BJ (cell line): ENCODE data around the gene XXYLT1. TPM values are rescaled to one million over a fixed set of nuclear protein-coding genes. Genes with fewer than 3 reads are reported as not detected.

Source experiments
- CTCF ChIA-PET: fragments of 350-600 bp; formaldehyde crosslinking; extraction: SDS; loops from one replicate; lab custom pipeline; 2021; ENCODE audit warnings: antibody characterized with exemption, inconsistent platforms; lab: Yijun Ruan, JAX
- POLR2A ChIA-PET: fragments of 300-600 bp; sonication (Branson Sonifier 250); formaldehyde crosslinking; extraction: SDS; loops from one replicate; lab custom pipeline; 2021; ENCODE audit warnings: antibody characterized with exemption; lab: Charles Lee
- DNase-seq: peaks from one replicate; pipeline ENCODE4 v3.0.0-alpha.2; 2011; ENCODE audit warnings: low read depth
- H3K27me3 ChIP-seq: 2 replicates; pipeline ENCODE4 v1.6.0; 2011; ENCODE audit warnings: low read length; ENCODE audit not compliant: control insufficient read depth, insufficient read depth
- H3K36me3 ChIP-seq: 2 replicates; pipeline ENCODE4 v1.5.1; 2011; ENCODE audit warnings: low read length; ENCODE audit not compliant: control insufficient read depth, insufficient read depth
- H3K4me3 ChIP-seq: 2 replicates; pipeline ENCODE4 v1.5.1; 2011; ENCODE audit warnings: low read depth, mild to moderate bottlenecking, control low read depth, low read length
- polyA plus RNA-seq: library from polyadenylated mRNA; depleted of rRNA; stranded (reverse); fragments of >200 nt; gene quantifications from 2 replicates; pipeline ENCODE4 v1.2.3, GENCODE V29; 2011
- TF ChIP-seq, protein P1 (sequence below): IDR thresholded peaks from 2 replicates; pipeline ENCODE4 v1.5.1; 2011; ENCODE audit warnings: low read depth, mild to moderate bottlenecking, control low read depth, inconsistent platforms, low read length, moderate library complexity; ENCODE audit not compliant: insufficient read depth

The XXYLT1 gene
- polyA plus RNA-seq, 1 experiment, result 33.5 TPM

DNA sequence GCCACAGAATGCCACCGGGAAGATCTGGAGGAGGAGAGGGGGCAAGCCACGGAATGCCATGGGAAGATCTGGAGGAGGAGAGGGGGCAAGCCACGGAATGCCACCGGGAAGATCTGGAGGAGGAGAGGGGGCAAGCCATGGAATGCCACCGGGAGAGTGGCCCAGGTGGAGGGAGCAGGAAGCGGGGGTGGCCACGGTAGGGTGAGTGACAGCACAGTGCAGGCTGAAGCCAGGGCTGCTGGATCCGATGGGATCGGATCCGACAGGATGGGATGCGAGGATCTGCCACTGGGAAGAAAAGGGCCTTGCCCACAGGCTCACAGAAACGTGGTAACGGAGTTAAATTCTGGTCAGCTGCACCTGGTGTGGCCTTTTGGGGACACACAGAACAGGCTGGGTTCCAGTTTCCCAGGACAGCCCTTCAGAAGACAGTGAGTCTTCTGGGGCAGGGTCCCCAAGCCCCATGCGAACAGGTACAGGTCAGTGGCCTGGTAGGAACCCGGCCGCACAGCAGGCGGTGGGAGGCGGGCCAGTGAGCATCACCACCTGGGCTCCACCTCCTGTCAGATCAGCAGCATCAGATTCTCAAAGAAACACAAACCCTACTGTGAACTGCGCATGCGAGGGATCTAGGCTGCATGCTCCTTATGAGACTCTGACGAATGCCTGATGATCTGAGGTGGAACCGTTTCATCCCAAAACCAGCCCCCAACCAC, 58.8 kb downstream of the XXYLT1 start:
- no peaks in the 10 kb centered on the region for H3K36me3 ChIP-seq
- no peak for DNase-seq
- H3K27me3 ChIP-seq, result no peaks in the 10 kb centered on the region
- POLR2A ChIA-PET, result no interaction called here
- TF ChIP-seq, protein P1, sequence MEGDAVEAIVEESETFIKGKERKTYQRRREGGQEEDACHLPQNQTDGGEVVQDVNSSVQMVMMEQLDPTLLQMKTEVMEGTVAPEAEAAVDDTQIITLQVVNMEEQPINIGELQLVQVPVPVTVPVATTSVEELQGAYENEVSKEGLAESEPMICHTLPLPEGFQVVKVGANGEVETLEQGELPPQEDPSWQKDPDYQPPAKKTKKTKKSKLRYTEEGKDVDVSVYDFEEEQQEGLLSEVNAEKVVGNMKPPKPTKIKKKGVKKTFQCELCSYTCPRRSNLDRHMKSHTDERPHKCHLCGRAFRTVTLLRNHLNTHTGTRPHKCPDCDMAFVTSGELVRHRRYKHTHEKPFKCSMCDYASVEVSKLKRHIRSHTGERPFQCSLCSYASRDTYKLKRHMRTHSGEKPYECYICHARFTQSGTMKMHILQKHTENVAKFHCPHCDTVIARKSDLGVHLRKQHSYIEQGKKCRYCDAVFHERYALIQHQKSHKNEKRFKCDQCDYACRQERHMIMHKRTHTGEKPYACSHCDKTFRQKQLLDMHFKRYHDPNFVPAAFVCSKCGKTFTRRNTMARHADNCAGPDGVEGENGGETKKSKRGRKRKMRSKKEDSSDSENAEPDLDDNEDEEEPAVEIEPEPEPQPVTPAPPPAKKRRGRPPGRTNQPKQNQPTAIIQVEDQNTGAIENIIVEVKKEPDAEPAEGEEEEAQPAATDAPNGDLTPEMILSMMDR, result no peak
- no peak overlapping the region for H3K4me3 ChIP-seq
- CTCF ChIA-PET, result interaction anchor here (3.4 kb wide), 1 partner anchor 15 kb away, joined by 12 read pairs; no protein-coding TSS in a partner anchor

DNA sequence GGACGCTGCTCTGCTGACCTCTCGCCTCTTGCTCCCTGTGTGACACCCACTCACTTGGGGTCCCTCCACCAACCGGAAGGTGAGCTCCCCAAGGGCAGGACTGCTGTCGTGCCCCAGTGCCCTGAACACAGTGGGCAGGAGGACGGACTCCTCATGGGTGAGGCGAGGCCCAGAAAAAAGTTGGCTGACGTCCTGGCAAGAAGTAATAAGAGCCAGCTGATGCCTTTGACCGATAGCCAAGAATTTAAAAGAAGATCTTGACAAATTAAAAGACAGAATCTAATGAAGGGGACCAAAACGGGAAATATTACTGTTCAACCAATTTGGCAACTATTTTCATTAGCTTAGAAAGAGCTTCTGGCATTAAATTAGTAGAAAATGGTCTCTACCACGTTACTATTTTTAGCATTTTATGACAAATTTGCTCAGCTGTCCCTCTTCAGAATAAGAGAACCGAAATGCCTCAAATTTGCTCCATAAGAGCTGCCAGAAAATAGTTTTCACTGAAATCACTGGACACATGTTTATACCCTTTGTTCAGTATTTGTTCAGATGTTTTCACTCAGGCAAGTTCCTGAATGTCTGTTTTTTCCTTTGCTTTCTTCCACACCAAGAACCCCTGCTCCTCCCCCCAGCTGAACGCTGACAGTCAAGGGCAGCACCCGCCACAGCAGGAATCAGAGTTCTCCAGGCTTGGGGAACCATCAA, 60.5 kb downstream of the XXYLT1 start:
- peak; percentile 98 for DNase-seq
- CTCF ChIA-PET, result interaction anchor here (0.7 to 3.4 kb wide), 13 partner anchors 11 to 528 kb away, joined by 3 to 12 read pairs (median 4); no protein-coding TSS in a partner anchor
- POLR2A ChIA-PET, result interaction anchor here (0.6 kb wide), 2 partner anchors 10 to 570 kb away, joined by 3 read pairs; no protein-coding TSS in a partner anchor
- Histone ChIP-seq H3K4me3 (no peak overlapping the region), H3K36me3 (0 out of 2 replicates have a peak, but pooled peaks cover 2% of the 10 kb centered on the region), H3K27me3 (no peaks in the 10 kb centered on the region)
- TF ChIP-seq, protein P1, result no peak

DNA sequence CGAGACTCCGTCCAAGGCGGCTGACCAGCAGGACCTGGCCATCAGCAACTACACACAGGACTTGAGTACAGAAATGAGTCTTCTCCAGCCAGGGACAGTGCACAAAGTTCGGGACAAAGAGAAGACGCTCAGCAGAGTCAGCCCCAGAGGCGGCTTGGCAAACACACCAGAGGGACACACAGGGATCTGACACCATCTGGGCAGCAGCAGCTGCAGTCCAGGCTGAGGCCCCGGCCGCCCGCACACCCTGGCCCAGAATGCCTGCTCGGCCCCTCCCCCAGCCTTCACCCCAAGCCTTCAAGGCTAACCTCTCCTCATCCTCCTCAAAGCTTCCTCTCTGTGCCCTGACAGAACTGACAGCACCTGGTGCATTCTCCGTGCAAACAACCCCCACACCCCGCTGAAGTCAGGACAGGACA, 61.1 kb downstream of the XXYLT1 start:
- ChIA-PET CTCF (interaction anchor here (1.0 to 3.4 kb wide), 11 partner anchors 10 to 527 kb away, joined by 3 to 12 read pairs (median 4); no protein-coding TSS in a partner anchor), POLR2A (interaction anchor here (0.6 to 0.9 kb wide), 2 partner anchors 54 to 569 kb away, joined by 3 to 7 read pairs; no protein-coding TSS in a partner anchor)
- Histone ChIP-seq H3K27me3 (no peaks in the 10 kb centered on the region), H3K4me3 (peak overlapping the region; percentile 3; the same call in 1 of the 2 replicates), H3K36me3 (0 out of 2 replicates have a peak, but pooled peaks cover 2% of the 10 kb centered on the region)
- TF ChIP-seq, protein P1, result no peak
- no peak for DNase-seq

DNA sequence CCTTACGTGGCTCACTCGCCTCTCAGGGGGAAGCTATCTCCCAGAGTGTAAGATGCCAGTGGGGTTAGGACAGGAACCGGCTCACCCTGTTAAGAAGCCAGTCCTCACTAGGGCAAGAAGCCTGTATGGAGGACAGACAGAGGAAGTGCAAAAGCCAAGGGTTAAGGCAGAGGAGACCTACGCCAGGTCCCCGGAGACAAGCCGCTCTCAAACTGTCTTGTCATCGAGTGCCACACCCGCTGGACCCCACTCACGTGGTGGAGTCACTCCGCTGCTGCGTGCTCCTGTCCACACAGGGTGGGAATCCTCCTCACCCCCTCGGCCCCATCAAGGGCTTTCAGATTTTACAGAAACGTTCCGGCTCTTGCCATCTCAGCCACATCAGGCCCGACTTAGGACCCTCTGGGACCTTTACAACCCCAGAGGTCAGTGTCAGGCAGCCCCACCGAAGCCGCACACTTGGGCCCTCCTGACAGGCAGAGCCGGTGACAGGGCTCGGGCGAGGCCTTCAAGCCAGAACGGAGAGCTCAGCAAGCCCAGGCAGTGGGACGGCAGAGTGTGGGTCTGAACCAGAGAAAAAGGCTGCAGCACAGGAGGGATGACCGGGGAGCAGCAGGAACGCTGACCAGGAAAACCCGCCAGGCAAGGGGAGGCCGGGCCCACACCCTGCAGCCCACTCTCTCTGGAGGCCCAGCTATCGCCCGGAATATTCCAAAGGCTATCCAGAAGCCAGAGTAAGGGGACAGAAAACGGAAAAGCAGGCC, 61.7 kb downstream of the XXYLT1 start:
- no peaks in the 10 kb centered on the region for H3K27me3 ChIP-seq
- DNase-seq, result no peak
- H3K36me3 ChIP-seq, result 0 out of 2 replicates have a peak, but pooled peaks cover 2% of the 10 kb centered on the region
- peak overlapping the region; percentile 3; the same call in 1 of the 2 replicates for H3K4me3 ChIP-seq
- ChIA-PET POLR2A (interaction anchor here (0.9 kb wide), 1 partner anchor 54 kb away, joined by 7 read pairs; no protein-coding TSS in a partner anchor), CTCF (interaction anchor here (0.6 to 3.4 kb wide), 11 partner anchors 12 to 538 kb away, joined by 3 to 12 read pairs (median 3); no protein-coding TSS in a partner anchor)
- TF ChIP-seq, protein P1, result no peak
